SK-N-SH treated with all-trans-retinoic acid at 6 μM for 48 hours (cell line): ENCODE measurements around the gene TNPO3.

ENCODE experiments used
- CREB5 ChIP-seq: fragments of 250-450 bp; sonication (Bioruptor Pico); IDR thresholded peaks from 2 replicates; pipeline ENCODE4 v1.5.1; 2020; ENCODE audit warnings: low read depth, mild to moderate bottlenecking, moderate library complexity
- CSRNP3 ChIP-seq: fragments of 250-450 bp; sonication (Bioruptor Pico); IDR thresholded peaks from 2 replicates; pipeline ENCODE4 v1.5.1; 2021; ENCODE audit warnings: mild to moderate bottlenecking, moderate library complexity
- ESRRG ChIP-seq: fragments of 250-450 bp; sonication (Bioruptor Pico); IDR thresholded peaks from 2 replicates; pipeline ENCODE4 v1.6.1; 2021; ENCODE audit warnings: mild to moderate bottlenecking
- OSR1 ChIP-seq: fragments of 250-450 bp; sonication (Bioruptor Pico); IDR thresholded peaks from 2 replicates; pipeline ENCODE4 v1.8.0; 2022; ENCODE audit warnings: moderate library complexity, mild to moderate bottlenecking, inconsistent platforms
- PATZ1 ChIP-seq: fragments of 250-450 bp; sonication (Bioruptor Pico); IDR thresholded peaks from 2 replicates; pipeline ENCODE4 v1.8.0; 2020; ENCODE audit warnings: mild to moderate bottlenecking, moderate library complexity, borderline replicate concordance
- POU6F1 ChIP-seq: fragments of 250-450 bp; sonication (Bioruptor Pico); IDR thresholded peaks from 2 replicates; pipeline ENCODE4 v1.8.0; 2021; ENCODE audit warnings: low read depth, mild to moderate bottlenecking, moderate library complexity, borderline replicate concordance
- PPARA ChIP-seq: fragments of 250-450 bp; sonication (Bioruptor Pico); IDR thresholded peaks from 2 replicates; pipeline ENCODE4 v1.5.0; 2020; ENCODE audit warnings: mild to moderate bottlenecking, borderline replicate concordance
- RARB ChIP-seq: fragments of 250-450 bp; sonication (Bioruptor Pico); IDR thresholded peaks from 2 replicates; pipeline ENCODE4 v1.8.0; 2021; ENCODE audit warnings: mild to moderate bottlenecking, moderate library complexity
- SNAI2 ChIP-seq: fragments of 250-450 bp; sonication (Bioruptor Pico); IDR thresholded peaks from 2 replicates; pipeline ENCODE4 v1.5.0; 2020; ENCODE audit warnings: mild to moderate bottlenecking, moderate library complexity
- TSHZ2 ChIP-seq: fragments of 250-450 bp; sonication (Bioruptor Pico); IDR thresholded peaks from 2 replicates; pipeline ENCODE4 v1.5.0; 2020; ENCODE audit warnings: mild to moderate bottlenecking, moderate library complexity
- ZC3H10 ChIP-seq: fragments of 250-450 bp; sonication (Bioruptor Pico); IDR thresholded peaks from 2 replicates; pipeline ENCODE4 v1.5.1; 2021; ENCODE audit warnings: mild to moderate bottlenecking, moderate library complexity
- ZFP3 ChIP-seq: fragments of 250-450 bp; sonication (Bioruptor Pico); IDR thresholded peaks from 2 replicates; pipeline ENCODE4 v1.5.0; 2020; ENCODE audit warnings: mild to moderate bottlenecking, moderate library complexity
- ZFP30 ChIP-seq: fragments of 450-650 bp; formaldehyde crosslinking; IDR thresholded peaks from 2 replicates; pipeline ENCODE4 v1.5.0; 2022; ENCODE audit warnings: mild to moderate bottlenecking, moderate library complexity
- ZNF70 ChIP-seq: fragments of 450-650 bp; formaldehyde crosslinking; IDR thresholded peaks from 2 replicates; pipeline ENCODE4 v1.5.0; 2020; ENCODE audit warnings: mild to moderate bottlenecking, moderate library complexity

GRCh38 chr7:128921866-128922440 lies 133.0 kb downstream of the TNPO3 start:
- TF ChIP-seq CSRNP3 (CRISPR knock-in tag): no peak
- no peak for TF ChIP-seq PATZ1 (CRISPR knock-in tag)
- TF ChIP-seq RARB (CRISPR knock-in tag): no peak
- no peak for TF ChIP-seq CREB5
- TF ChIP-seq SNAI2 (CRISPR knock-in tag): no peak
- no peak for TF ChIP-seq POU6F1 (CRISPR knock-in tag)
- TF ChIP-seq ZC3H10 (CRISPR knock-in tag): no peak
- TF ChIP-seq PPARA (CRISPR knock-in tag): no peak
- TF ChIP-seq ESRRG (CRISPR knock-in tag): no peak
- TF ChIP-seq ZFP3 (CRISPR knock-in tag): no peak
- no peak for TF ChIP-seq ZFP30 (CRISPR knock-in tag)
- no peak for TF ChIP-seq ZNF70 (CRISPR knock-in tag)
- no peak for TF ChIP-seq TSHZ2 (CRISPR knock-in tag)
- TF ChIP-seq OSR1: no peak
